ENCODE data around the gene EPHA2.

Gene EPHA2

GRCh38 chr1:16176653-16177052 is 20.8 kb upstream of the EPHA2 start:
- no peak for TF ChIP-seq CTCF (IDR thresholded peaks at IDR 0.05; ENCODE audit: borderline replicate concordance, insufficient read depth, low read depth, low read length)

GRCh38 chr1:16175610-16176553 is 20.0 kb upstream of the EPHA2 start:
- H3K4me3 ChIP-seq (ENCODE audit: low read depth, low read length): no peak overlapping the region
- no peak for TF ChIP-seq CTCF (IDR thresholded peaks at IDR 0.05; ENCODE audit: borderline replicate concordance, insufficient read depth, low read depth, low read length)

More at GRCh38 chr1:16176653-16177052, 20.8 kb upstream of the EPHA2 start:
- H3K4me3 ChIP-seq (ENCODE audit: low read depth, low read length): no peak overlapping the region

GRCh38 chr1:16174886-16175598 is 19.2 kb upstream of the EPHA2 start:
- TF ChIP-seq CTCF (IDR thresholded peaks at IDR 0.05; ENCODE audit: borderline replicate concordance, insufficient read depth, low read depth, low read length): no peak
- no peak overlapping the region for H3K4me3 ChIP-seq (ENCODE audit: low read depth, low read length)

- no peak overlapping the region for H3K4me3 ChIP-seq (ENCODE audit: low read depth, low read length)
- TF ChIP-seq CTCF (IDR thresholded peaks at IDR 0.05; ENCODE audit: borderline replicate concordance, insufficient read depth, low read depth, low read length): no peak
These were observed 18.5 kb upstream of the EPHA2 start for GRCh38 chr1:16174261-16174868.

- TF ChIP-seq CTCF (IDR thresholded peaks at IDR 0.05; ENCODE audit: borderline replicate concordance, insufficient read depth, low read depth, low read length): no peak
- no peak overlapping the region for H3K4me3 ChIP-seq (ENCODE audit: low read depth, low read length)
These were observed 17.8 kb upstream of the EPHA2 start for GRCh38 chr1:16173447-16174260.

GRCh38 chr1:16172964-16173446 is 17.1 kb upstream of the EPHA2 start:
- H3K4me3 ChIP-seq (ENCODE audit: low read depth, low read length): no peak overlapping the region
- no peak for TF ChIP-seq CTCF (IDR thresholded peaks at IDR 0.05; ENCODE audit: borderline replicate concordance, insufficient read depth, low read depth, low read length)

All from GM12875 (cell line).